Measurements from ENCODE around the gene TMEM82. TPM values are rescaled to one million over a fixed set of nuclear protein-coding genes. Genes with fewer than 3 reads are reported as not detected.
A peak's percentile ranks its signal among the peaks of the same experiment; 100 is the strongest.

Gene TMEM82
- total and polyA plus RNA-seq, 2 of the 13 experiments (the other 11 are each of a cell fraction or from before 2014, with no cell fraction given), result 0.24 to 0.97 TPM

- no peak for TF ChIP-seq HNF1A (IDR thresholded peaks at IDR 0.05; ENCODE audit: low read depth)
- TF ChIP-seq HNF1A (CRISPR knock-in tag; IDR thresholded peaks at IDR 0.05; ENCODE audit: borderline replicate concordance), result no peak
- no peak for TF ChIP-seq MBNL3 (CRISPR knock-in tag; conservative IDR thresholded peaks at IDR 0.05)
- TF ChIP-seq MXD4 (CRISPR knock-in tag; IDR thresholded peaks at IDR 0.05), result peak; percentile 35; the same call in 1 of the 2 replicates
- no peak for TF ChIP-seq STAT6 (CRISPR knock-in tag; IDR thresholded peaks at IDR 0.05; ENCODE audit: borderline replicate concordance)
- TF ChIP-seq ATF3 (CRISPR knock-in tag; IDR thresholded peaks at IDR 0.05), result peak; percentile 34; the same call in 1 of the 2 replicates
- TF ChIP-seq AHR (CRISPR knock-in tag; IDR thresholded peaks at IDR 0.05), result no peak
- TF ChIP-seq FOXK1 (CRISPR knock-in tag; IDR thresholded peaks at IDR 0.05; ENCODE audit: borderline replicate concordance, low read depth), result peak; percentile 43; the same call in 1 of the 2 replicates
- no peak for TF ChIP-seq ZNF10 (CRISPR knock-in tag; IDR thresholded peaks at IDR 0.05; ENCODE audit: borderline replicate concordance, low read depth)
- TF ChIP-seq ZNF629 (CRISPR knock-in tag; conservative IDR thresholded peaks at IDR 0.05), result no peak
- peak; percentile 35; the same call in 1 of the 2 replicates for TF ChIP-seq ARNT2 (CRISPR knock-in tag; IDR thresholded peaks at IDR 0.05; ENCODE audit: low read depth)
- no peak for TF ChIP-seq NCOA5 (CRISPR knock-in tag; IDR thresholded peaks at IDR 0.05)
- peak; percentile 53 for TF ChIP-seq ZNF574 (CRISPR knock-in tag; IDR thresholded peaks at IDR 0.05)
- TF ChIP-seq POLR2G (IDR thresholded peaks at IDR 0.05; ENCODE audit: low read depth, low read length), result no peak
- TF ChIP-seq KDM1A (CRISPR knock-in tag; IDR thresholded peaks at IDR 0.05), result peak; percentile 54; the same call in 1 of the 2 replicates
- 0 out of 2 replicates have a peak, but pooled peaks have one; percentile 13 for TF ChIP-seq SP4 (CRISPR knock-in tag; IDR thresholded peaks at IDR 0.05)
- no peak for TF ChIP-seq EEA1 (CRISPR knock-in tag; IDR thresholded peaks at IDR 0.05; ENCODE audit: borderline replicate concordance)
- peak; percentile 72; the same call in 1 of the 2 replicates for TF ChIP-seq KDM4B (CRISPR knock-in tag; IDR thresholded peaks at IDR 0.05)
Measured at GRCh38 chr1:15740924-15741850, 1.1 kb upstream of the TMEM82 start (continued).
